NCI-H146 treated with DMSO at 0.1 percent for 48 hours (cell line): ENCODE measurements around the gene WNT9B.

Experiments
- DNase-seq: peaks from one replicate; lab custom pipeline; 2025; ENCODE audit not compliant: unreplicated experiment; lab: John Stamatoyannopoulos, UW

Gene WNT9B

GRCh38 chr17:46879101-46879500, 27.7 kb downstream of the WNT9B start:
- DNase-seq, result no peak

GRCh38 chr17:46881015-46881414, 29.6 kb downstream of the WNT9B start:
- no peak for DNase-seq

GRCh38 chr17:46882666-46883065, 31.3 kb downstream of the WNT9B start:
- DNase-seq, result no peak

GRCh38 chr17:46883871-46884520, 32.6 kb downstream of the WNT9B start:
- DNase-seq, result no peak

- DNase-seq, result no peak
Observed at GRCh38 chr17:46884552-46884951, 33.2 kb downstream of the WNT9B start.

- DNase-seq, result no peak
Observed at GRCh38 chr17:46885415-46886309, 34.3 kb downstream of the WNT9B start.

GRCh38 chr17:46886310-46886663, 34.9 kb downstream of the WNT9B start:
- DNase-seq, result no peak

- DNase-seq, result no peak
Observed at GRCh38 chr17:46887717-46888116, 36.3 kb downstream of the WNT9B start.

- no peak for DNase-seq
Observed at GRCh38 chr17:46888727-46889126, 37.3 kb downstream of the WNT9B start.

GRCh38 chr17:46889519-46889918, 38.1 kb downstream of the WNT9B start:
- DNase-seq, result no peak

- no peak for DNase-seq
Observed at GRCh38 chr17:46889992-46890564, 38.7 kb downstream of the WNT9B start.

GRCh38 chr17:46890638-46891037, 39.3 kb downstream of the WNT9B start:
- no peak for DNase-seq

GRCh38 chr17:46892192-46892703, 40.9 kb downstream of the WNT9B start:
- no peak for DNase-seq

GRCh38 chr17:46894024-46894423, 42.6 kb downstream of the WNT9B start:
- DNase-seq, result no peak

GRCh38 chr17:46894476-46895151, 43.2 kb downstream of the WNT9B start:
- DNase-seq, result no peak

- DNase-seq, result no peak
Observed at GRCh38 chr17:46895171-46895570, 43.8 kb downstream of the WNT9B start.

- no peak for DNase-seq
Observed at GRCh38 chr17:46896991-46897390, 45.6 kb downstream of the WNT9B start.

GRCh38 chr17:46898364-46898763, 47.0 kb downstream of the WNT9B start:
- DNase-seq, result no peak

- DNase-seq, result no peak
Observed at GRCh38 chr17:46898860-46899259, 47.5 kb downstream of the WNT9B start.

- no peak for DNase-seq
Observed at GRCh38 chr17:46901291-46901690, 49.9 kb downstream of the WNT9B start.
